GM23338 (cell line): Measurements from ENCODE around the gene LACRT. TPM values are rescaled to one million over a fixed set of nuclear protein-coding genes. Genes with fewer than 3 reads are reported as not detected.

Experiments
- ATAC-seq: fragments of 200-7000 bp; cut with Tn5 transposase; 3 replicates; pipeline ENCODE4 v1.9.1; 2020
- DNase-seq: peaks from one replicate; pipeline ENCODE4 v3.0.0-alpha.2; 2015; ENCODE audit warnings: low spot score
- H2AFZ ChIP-seq: fragments of 200-600 bp; sonication (generic); 2 replicates; pipeline ENCODE4 v1.8.0; 2016; ENCODE audit warnings: antibody characterized with exemption, mild to moderate bottlenecking, moderate library complexity
- H3F3A ChIP-seq: fragments of 200-600 bp; sonication (generic); replicated peaks from 2 replicates; pipeline ENCODE4 v1.8.0; 2017; ENCODE audit warnings: antibody characterized with exemption, mixed run types, low read depth
- H3K27ac ChIP-seq: fragments of 200-600 bp; sonication (generic); 2 replicates; pipeline ENCODE4 v1.6.1; 2016; ENCODE audit warnings: low read depth
- H3K27me3 ChIP-seq: fragments of 200-600 bp; sonication (generic); 2 replicates; pipeline ENCODE4 v1.8.0; 2016; ENCODE audit warnings: mild to moderate bottlenecking, mixed run types, moderate library complexity; ENCODE audit not compliant: insufficient read depth
- H3K36me3 ChIP-seq: fragments of 200-600 bp; sonication (generic); 2 replicates; pipeline ENCODE4 v1.8.0; 2016; ENCODE audit warnings: mild to moderate bottlenecking; ENCODE audit not compliant: insufficient read depth
- H3K4me1 ChIP-seq: fragments of 200-600 bp; sonication (generic); 2 replicates; pipeline ENCODE4 v1.8.0; 2016; ENCODE audit warnings: mild to moderate bottlenecking, moderate library complexity; ENCODE audit not compliant: insufficient read depth
- H3K4me2 ChIP-seq: fragments of 200-600 bp; sonication (generic); 2 replicates; pipeline ENCODE4 v1.7.1; 2017; ENCODE audit warnings: mixed run types
- H3K4me3 ChIP-seq: fragments of 200-600 bp; sonication (generic); 2 replicates; pipeline ENCODE4 v1.6.1; 2016; ENCODE audit warnings: mixed run types
- H3K79me2 ChIP-seq: fragments of 200-600 bp; sonication (generic); replicated peaks from 2 replicates; pipeline ENCODE4 v1.8.0; 2017; ENCODE audit warnings: mild to moderate bottlenecking; ENCODE audit not compliant: insufficient read depth
- H3K9me2 ChIP-seq: fragments of 200-600 bp; sonication (generic); 2 replicates; pipeline ENCODE4 v1.8.0; 2017; ENCODE audit not compliant: insufficient read depth
- H4K20me1 ChIP-seq: fragments of 200-600 bp; sonication (generic); replicated peaks from 2 replicates; pipeline ENCODE4 v1.8.0; 2017; ENCODE audit warnings: mild to moderate bottlenecking; ENCODE audit not compliant: insufficient read depth
- H3K27ac Mint-ChIP-seq: 2 replicates; pipeline ENCODE4 v1.8.0; 2020; ENCODE audit warnings: inconsistent platforms, mild to moderate bottlenecking, moderate library complexity, mixed read lengths
- H3K27me3 Mint-ChIP-seq: 3 replicates; pipeline ENCODE4 v1.8.0; 2022; ENCODE audit warnings: low read depth, mild to moderate bottlenecking, moderate library complexity, mixed read lengths, inconsistent platforms; ENCODE audit not compliant: insufficient read depth, poor library complexity
- H3K36me3 Mint-ChIP-seq: 3 replicates; pipeline ENCODE4 v1.8.0; 2021; ENCODE audit warnings: low read depth, mild to moderate bottlenecking, inconsistent platforms, moderate library complexity, mixed read lengths
- H3K4me1 Mint-ChIP-seq: 3 replicates; pipeline ENCODE4 v1.8.0; 2020; ENCODE audit warnings: mild to moderate bottlenecking, inconsistent platforms, mixed read lengths
- H3K4me3 Mint-ChIP-seq: 3 replicates; pipeline ENCODE4 v1.8.0; 2021; ENCODE audit warnings: moderate library complexity, mild to moderate bottlenecking, inconsistent platforms, mixed read lengths
- H3K9me3 Mint-ChIP-seq: 3 replicates; pipeline ENCODE4 v1.8.0; 2020; ENCODE audit warnings: moderate library complexity, mild to moderate bottlenecking, inconsistent platforms, mixed read lengths
- CREB1 ChIP-seq: fragments of 250-450 bp; sonication (Bioruptor Pico); IDR thresholded peaks from 2 replicates; pipeline ENCODE4 v1.5.0; 2020; ENCODE audit warnings: low read depth, mild to moderate bottlenecking, moderate library complexity
- CTCF ChIP-seq, 2 experiments: fragments of 200-600 bp in 1 of 2; sonication (generic) in 1 of 2; conservative IDR thresholded peaks; 2 replicates each; pipeline versions ENCODE4 v1.5.1 to v1.6.1; 2016 to 2017; ENCODE audit warnings: antibody characterized with exemption in 2 of 2, low read depth in 2 of 2, mild to moderate bottlenecking in 2 of 2, moderate library complexity in 1 of 2
- ETS1 ChIP-seq: IDR thresholded peaks from 2 replicates; pipeline ENCODE4 v1.6.1; 2016; ENCODE audit warnings: antibody characterized with exemption
- EZH2 ChIP-seq: fragments of 200-600 bp; sonication (generic); IDR thresholded peaks from one replicate; pipeline ENCODE4 v1.8.0; 2017; ENCODE audit warnings: antibody characterized with exemption, mild to moderate bottlenecking, low read depth; ENCODE audit not compliant: unreplicated experiment
- EZH2phosphoT487 ChIP-seq: fragments of 200-600 bp; sonication (generic); IDR thresholded peaks from one replicate; pipeline ENCODE4 v1.8.1; 2018; ENCODE audit warnings: antibody characterized with exemption; ENCODE audit not compliant: unreplicated experiment
- JUNB ChIP-seq: IDR thresholded peaks from one replicate; pipeline ENCODE4 v1.6.1; 2016; ENCODE audit warnings: antibody characterized with exemption; ENCODE audit not compliant: unreplicated experiment
- NANOG ChIP-seq: IDR thresholded peaks from 2 replicates; pipeline ENCODE4 v1.6.1; 2016; ENCODE audit warnings: antibody characterized with exemption, borderline replicate concordance
- POLR2AphosphoS5 ChIP-seq: IDR thresholded peaks from 2 replicates; pipeline ENCODE4 v1.6.1; 2016; ENCODE audit warnings: antibody characterized with exemption, low read depth
- REST ChIP-seq: IDR thresholded peaks from one replicate; pipeline ENCODE4 v1.6.1; 2018; ENCODE audit warnings: antibody characterized with exemption; ENCODE audit not compliant: unreplicated experiment
- STAT1 ChIP-seq: IDR thresholded peaks from one replicate; pipeline ENCODE4 v1.6.1; 2016; ENCODE audit warnings: antibody characterized with exemption; ENCODE audit not compliant: unreplicated experiment
- ZNF114 ChIP-seq: fragments of 250-450 bp; sonication (Bioruptor Pico); IDR thresholded peaks from 2 replicates; pipeline ENCODE4 v1.5.0; 2020; ENCODE audit warnings: mild to moderate bottlenecking, moderate library complexity
- ZNF331 ChIP-seq: fragments of 250-450 bp; sonication (Bioruptor Pico); IDR thresholded peaks from 2 replicates; pipeline ENCODE4 v1.5.0; 2020; ENCODE audit warnings: low read depth, mild to moderate bottlenecking, moderate library complexity
- ZNF462 ChIP-seq: fragments of 250-450 bp; sonication (Bioruptor Pico); IDR thresholded peaks from 2 replicates; pipeline ENCODE4 v1.5.0; 2020; ENCODE audit warnings: mild to moderate bottlenecking, moderate library complexity
- polyA plus RNA-seq: library from polyadenylated mRNA; unstranded; fragments of >200 nt; fragmentation: Nextera tagmentation; extraction: Ambion mirVana; gene quantifications from 2 replicates; pipeline ENCODE4 v1.2.1, GENCODE V29; 2016
- total RNA-seq: library from RNA; depleted of rRNA; stranded (reverse); fragments of >200 nt; shearing (Covaris generic); gene quantifications from 2 replicates; pipeline ENCODE4 v1.2.3, GENCODE V29; 2014

LACRT gene
- total and polyA plus RNA-seq, 2 experiments from 2014 or later, result not detected

- no peaks in the 10 kb centered on the region for H3K79me2 ChIP-seq
- no peaks in the 10 kb centered on the region for H3K4me1 ChIP-seq
- TF ChIP-seq NANOG (no peak), ZNF114 (CRISPR knock-in tag) (no peak), STAT1 (no peak), CREB1 (CRISPR knock-in tag) (no peak), ZNF462 (CRISPR knock-in tag) (no peak), CTCF (conservative IDR thresholded peaks at IDR 0.05; ENCODE audit: low read depth in 2 of 2) (no peak), EZH2phosphoT487 (no peak), REST (no peak), POLR2AphosphoS5 (no peak), JUNB (no peak), EZH2 (no peak), ZNF331 (CRISPR knock-in tag) (no peak), ETS1 (no peak)
- no peak overlapping the region for H3K4me2 ChIP-seq
- no peak overlapping the region for H2AFZ ChIP-seq
- H4K20me1 ChIP-seq, result no peaks in the 10 kb centered on the region
- Mint-ChIP-seq H3K4me3 (no peak overlapping the region), H3K27me3 (peaks cover 5% of the 10 kb centered on the region), H3K36me3 (peaks cover 17% of the 10 kb centered on the region), H3K4me1 (peaks cover 2% of the 10 kb centered on the region; the same call in 2 of the 3 replicates), H3K27ac (no peak overlapping the region), H3K9me3 (peaks cover 27% of the 10 kb centered on the region)
- H3K4me3 ChIP-seq, result no peak overlapping the region
- H3K36me3 ChIP-seq, result no peaks in the 10 kb centered on the region
- 0 out of 2 replicates have a peak, but pooled peaks cover 6% of the 10 kb centered on the region for H3K9me2 ChIP-seq
- DNase-seq, result no peak
- H3K27me3 ChIP-seq, result no peaks in the 10 kb centered on the region
- no peak overlapping the region for H3K27ac ChIP-seq
- no peaks in the 10 kb centered on the region for H3F3A ChIP-seq
- no peak for ATAC-seq
These were observed 7.4 kb downstream of the LACRT start for GRCh38 chr12:54627304-54627703.
